GM18502 (cell line): ENCODE results near the gene MYO7B.

Experiments
- ATAC-seq: cut with Tn5 transposase; IDR thresholded peaks from one replicate; pipeline ENCODE4 v1.9.1; 2021; ENCODE audit warnings: mild to moderate bottlenecking; ENCODE audit not compliant: unreplicated experiment, poor library complexity

MYO7B gene

DNA sequence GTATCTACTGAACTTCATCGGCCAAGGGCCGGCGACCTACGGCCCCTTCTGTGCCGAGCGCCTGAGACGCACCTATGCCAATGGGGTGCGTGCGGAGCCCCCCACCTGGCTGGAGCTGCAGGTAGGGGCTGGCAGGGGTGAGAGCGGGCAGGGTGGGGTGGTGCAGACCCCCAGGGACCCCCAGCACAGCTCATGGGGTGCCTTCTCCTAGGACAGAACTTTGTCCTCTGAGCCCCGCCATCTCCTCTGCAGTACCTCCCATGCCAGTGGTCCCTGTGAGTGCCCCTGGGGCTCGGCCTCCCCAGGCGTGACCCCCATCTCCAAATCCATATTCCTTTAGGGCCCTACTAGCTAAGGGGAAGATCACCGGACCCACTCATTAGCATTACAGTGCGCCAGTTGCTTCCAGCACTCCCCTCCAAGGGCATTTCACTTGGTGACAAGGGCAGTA, 86.5 kb downstream of the MYO7B start:
- no peak for ATAC-seq

DNA sequence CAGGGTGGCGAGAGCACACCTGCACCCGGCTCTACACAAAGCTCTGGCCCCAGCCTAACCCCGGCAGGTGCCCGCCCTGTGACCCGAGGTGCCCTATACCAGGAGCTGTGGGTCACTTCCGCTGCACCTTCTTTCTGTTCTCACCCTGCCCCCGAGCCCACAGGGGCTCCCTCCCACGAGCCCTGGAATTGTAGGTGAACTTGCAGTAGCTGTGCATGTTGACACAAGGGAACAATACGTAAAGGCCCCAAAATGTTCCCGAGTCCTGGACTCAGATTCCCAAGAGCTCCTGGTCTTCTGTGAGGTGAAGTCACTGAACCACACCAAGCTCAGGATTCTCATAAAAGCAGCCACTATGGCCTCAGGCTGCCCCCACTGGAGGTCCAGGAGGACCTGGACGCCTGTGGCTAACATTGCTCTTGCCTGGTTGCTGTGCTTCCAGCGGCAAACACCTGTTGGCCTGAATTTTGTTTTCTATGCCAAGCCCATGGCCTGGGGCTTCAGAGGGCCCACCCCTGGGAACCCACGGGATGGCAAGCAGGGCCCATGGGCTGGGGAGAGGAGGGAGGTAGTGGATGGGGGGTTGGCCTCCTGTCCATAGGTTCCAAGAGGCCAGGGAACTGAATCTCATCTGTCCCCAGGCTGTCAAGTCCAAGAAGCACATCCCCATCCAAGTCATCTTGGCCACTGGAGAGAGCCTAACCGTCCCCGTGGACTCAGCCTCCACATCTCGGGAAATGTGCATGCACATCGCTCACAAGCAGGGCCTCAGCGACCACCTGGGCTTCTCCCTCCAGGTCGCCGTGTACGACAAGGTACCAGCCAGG, 87.3 kb downstream of the MYO7B start:
- no peak for ATAC-seq

DNA sequence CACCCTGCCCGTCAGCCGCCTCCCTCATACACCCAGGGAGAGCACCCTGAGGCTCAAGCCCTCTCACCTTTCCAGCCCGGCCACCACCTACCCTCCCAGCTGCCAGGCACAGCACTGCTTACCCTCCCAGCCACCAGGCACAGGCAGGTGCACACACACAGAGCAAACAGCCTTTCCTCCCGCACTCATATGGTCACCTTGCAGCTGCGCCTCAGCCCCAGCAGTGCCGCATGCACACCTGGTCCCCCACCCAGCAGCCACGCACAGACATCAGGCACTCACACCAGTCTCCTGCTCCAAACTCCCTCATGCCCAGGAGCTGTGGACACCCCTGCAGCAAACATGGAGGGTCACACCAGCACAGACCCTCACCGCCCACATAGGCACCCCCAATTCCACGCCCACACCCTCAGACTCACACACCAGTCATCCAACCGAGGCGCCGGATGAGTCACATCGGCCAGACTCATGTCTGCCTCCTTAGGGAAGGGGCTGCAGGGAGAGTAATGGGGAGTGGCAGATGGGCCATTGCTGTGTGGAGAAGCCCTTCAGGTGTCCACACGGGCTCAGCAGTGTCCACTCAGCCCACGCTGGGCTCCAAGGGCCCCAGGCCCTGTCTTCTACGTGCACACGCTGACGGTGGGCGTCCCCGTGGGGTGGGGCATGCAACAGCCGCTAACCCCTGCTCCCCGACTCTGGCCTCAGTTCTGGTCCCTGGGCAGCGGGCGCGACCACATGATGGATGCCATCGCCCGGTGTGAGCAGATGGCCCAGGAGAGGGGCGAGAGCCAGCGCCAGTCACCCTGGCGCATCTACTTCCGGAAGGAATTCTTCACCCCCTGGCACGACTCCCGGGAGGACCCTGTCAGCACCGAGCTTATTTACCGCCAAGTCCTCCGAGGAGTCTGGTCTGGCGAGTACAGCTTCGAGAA, 88.2 kb downstream of the MYO7B start:
- ATAC-seq, result no peak

DNA sequence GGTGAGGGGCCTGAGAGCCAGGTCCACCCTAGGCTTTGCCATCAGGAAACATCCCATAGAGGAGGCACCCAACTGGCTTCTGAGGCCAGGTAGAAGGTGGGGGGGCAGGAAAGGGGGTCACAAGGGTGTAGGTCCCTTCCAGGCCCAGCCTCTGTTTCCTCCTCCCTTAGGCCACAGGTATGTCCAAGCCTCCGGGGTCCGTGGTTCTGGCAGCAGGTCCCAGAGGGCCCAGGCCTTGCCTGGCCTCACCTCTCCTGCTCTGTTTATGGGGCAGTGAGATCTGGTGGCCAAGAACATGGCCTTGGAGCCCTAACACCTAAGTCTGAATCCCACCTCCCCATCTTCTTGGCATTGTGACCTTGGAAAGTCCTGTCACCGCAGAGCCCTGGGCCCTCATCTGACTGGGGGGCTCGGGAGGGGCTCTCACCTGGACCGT, 88.9 kb downstream of the MYO7B start:
- ATAC-seq, result no peak

DNA sequence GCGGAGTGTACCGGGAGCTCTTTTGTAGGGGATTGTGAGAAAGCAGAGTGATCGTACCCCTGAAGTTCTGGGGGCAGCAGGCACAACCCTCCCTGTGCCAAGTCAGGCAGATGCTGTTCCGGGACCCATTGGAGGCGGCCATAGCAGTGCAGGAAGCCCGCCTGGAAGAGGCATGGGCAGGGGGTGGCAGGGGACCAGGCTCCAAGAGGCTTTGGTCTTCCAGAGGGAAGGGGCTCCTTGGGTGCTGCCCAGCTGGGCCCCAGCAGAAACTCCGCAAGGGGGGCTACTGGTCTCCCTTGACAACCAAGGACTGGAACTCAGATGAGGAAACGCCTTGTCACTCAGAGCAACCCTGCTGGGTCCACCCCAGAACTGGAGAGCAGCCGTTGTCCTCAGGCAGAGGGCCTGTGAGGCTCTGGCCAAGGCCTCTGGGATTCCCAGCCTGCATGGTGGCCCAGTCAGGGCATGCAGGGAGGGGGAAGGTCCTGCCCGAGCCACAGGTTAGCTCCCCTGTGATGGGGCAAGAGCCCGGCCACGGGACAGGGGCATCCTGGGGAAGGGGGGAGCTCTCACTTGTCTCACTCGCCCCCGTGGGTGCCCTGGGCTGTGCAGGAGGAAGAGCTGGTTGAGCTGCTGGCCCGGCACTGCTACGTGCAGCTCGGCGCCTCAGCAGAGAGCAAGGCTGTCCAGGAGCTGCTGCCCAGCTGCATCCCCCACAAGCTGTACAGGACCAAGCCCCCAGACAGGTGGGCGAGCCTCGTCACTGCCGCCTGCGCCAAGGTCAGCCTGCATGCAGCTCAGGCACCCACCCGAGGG, 89.5 kb downstream of the MYO7B start:
- no peak for ATAC-seq

DNA sequence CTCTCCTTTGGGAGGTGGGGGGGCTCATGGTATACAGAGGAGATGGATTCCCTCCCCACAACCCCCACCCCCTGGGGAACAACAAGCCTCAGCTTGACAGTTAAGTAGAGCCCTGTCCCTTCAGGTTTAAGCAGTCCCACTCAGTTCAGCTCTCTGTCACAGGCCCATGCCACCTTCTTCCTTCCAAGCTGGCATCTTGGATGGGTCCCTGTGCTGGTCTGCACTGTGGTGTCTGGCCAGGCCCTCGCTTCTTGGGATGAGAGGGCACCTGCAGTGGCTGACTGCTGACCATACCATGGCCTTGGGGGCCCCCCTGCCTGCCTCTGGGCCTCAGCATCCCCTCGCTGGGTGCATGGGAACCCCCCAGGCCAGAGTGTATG, 90.1 kb downstream of the MYO7B start:
- ATAC-seq, result no peak

DNA sequence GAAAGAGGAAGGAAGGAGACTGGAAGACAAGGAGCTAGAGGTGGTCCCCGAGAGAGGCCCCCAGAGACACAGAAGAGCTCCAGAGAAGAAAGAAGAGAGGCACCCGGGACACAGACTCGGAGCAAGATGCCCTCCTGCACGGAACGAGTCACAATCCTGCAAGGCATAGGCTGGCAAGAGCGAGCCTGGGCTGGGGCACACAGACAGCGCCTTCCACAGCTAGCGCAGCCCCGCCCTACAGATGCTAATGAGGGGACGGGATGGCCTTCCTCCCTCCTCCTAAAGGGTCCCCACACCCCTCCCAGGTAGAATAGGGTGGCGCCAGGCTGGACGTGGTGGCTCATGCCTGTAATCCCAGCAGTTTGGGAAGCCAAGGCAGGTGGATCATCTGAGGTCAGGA, 90.7 kb downstream of the MYO7B start:
- no peak for ATAC-seq

DNA sequence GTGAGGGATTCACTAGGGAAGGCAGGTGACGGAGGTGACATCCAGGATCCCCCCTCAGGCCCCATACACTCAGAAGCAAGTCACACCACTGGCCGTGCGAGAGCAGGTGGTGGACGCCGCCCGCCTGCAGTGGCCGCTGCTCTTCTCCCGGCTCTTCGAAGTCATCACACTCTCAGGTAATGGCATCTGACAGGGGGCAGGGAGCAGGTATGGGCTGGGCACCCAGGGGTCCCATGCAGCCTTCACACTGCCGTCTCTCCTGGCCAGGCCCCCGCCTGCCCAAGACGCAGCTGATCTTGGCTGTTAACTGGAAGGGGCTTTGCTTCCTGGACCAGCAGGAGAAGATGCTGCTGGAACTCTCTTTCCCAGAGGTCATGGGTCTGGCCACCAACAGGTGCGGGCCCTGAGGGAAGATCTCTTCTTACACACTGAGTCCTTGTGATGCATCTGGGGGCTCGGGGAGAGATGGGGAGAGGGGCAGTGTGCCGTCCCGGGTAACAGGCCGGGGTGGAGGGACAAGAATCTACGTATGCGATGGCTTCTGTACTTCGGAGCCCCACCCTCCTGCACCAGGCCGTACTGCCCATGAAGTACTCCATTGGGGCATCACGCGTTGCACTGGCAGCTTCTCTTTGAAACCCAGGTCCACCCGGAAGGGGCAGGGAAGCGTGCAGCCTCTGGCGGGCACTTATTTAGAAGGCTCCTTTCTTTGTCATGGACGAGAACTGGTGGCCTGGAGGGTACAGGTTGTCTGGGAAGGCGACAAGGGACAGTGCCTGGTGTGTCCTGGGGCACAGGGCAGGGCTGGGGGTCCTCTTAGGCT, 91.6 kb downstream of the MYO7B start:
- ATAC-seq, result no peak

DNA sequence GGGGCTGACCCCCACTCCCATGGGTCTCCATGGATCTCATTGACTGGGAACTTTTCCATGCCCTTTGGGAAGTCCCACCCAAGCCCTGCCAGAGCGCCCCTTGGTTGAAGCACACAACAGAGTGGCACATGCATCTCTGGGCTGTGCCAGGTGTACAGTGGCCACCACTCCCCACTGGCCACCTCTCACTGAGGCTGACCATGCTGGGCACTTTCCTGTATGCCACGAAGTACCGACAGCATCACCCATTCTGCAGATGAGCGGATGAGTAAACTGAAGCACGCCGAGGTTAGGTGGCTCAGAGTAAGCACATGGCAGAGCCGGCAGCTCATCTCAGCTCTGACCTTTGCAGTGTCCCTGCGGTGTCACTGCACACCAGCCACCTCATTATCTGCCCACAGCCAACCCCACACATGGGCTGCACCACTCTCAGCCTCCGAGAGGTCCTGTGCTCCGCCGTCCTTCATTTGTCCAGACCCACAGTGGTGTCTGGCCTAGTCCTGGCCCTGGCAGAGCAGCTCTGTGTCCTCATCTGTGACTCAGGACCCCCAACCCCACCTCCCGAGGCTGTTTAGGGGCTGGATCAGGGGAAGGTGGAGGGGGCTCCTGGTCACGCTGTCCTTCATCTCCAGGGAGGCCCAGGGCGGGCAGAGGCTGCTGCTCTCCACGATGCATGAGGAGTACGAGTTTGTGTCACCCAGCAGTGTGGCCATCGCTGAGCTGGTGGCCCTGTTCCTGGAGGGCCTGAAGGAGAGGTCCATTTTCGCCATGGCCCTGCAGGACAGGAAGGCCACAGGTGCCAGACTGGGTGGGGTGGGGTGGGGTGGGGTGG, 92.5 kb downstream of the MYO7B start:
- no peak for ATAC-seq

DNA sequence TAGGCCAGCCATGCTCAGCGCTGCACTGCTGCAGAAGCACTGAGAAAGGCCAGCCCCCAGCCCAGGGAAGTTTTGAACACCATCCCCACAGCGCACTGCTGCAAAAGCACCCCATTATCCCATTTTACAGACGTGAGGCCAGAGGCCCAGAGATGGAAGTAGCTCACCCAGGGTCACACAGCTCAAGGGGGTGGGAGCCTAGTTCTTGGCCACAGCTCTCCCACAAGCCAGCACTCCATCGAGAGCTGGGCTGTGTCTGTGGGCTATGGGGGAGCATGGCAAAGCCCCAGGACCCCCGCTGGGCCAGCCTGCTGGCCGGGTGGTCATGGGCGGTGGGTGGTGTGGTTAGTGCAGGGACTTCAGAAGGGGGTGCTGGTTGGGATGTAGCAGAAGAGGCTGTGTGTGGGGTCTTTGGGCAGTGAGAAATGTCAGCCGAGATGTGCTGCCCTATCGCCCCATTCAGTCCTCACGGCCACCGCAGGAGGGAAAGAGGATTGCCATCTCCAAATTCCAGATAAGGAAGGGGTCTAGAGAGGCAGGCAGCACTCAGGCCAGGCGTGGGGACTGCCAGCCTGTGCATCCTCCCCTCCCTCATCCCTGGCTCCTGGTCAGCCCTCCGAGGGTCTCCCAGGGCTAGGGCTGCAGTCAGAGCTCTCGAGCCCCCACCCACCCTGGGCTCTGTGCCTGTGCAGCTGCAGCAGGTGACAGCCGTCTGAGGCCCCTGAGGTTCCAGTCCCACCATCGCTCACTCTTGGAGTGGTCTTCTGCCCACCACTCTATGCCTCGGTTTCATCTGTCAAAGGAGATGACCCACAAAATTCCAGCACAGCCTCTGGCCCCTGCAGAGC, 93.5 kb downstream of the MYO7B start:
- ATAC-seq, result no peak

DNA sequence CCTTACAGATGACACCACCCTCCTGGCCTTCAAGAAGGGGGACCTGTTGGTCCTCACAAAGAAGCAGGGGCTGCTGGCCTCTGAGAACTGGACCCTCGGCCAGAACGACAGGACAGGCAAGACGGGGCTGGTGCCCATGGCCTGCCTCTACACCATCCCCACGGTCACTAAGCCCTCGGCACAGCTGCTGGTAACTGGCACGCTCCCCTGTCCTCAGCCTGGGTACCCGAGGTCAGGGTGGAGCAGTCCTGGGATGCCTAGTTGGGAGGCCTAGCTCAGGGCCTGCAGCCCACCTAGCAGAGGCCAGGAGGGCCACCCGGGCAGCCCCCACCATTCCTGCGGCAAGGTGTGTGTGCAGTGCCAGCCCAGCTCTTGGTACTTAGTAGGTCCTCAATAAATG, 94.2 kb downstream of the MYO7B start:
- ATAC-seq, result no peak

DNA sequence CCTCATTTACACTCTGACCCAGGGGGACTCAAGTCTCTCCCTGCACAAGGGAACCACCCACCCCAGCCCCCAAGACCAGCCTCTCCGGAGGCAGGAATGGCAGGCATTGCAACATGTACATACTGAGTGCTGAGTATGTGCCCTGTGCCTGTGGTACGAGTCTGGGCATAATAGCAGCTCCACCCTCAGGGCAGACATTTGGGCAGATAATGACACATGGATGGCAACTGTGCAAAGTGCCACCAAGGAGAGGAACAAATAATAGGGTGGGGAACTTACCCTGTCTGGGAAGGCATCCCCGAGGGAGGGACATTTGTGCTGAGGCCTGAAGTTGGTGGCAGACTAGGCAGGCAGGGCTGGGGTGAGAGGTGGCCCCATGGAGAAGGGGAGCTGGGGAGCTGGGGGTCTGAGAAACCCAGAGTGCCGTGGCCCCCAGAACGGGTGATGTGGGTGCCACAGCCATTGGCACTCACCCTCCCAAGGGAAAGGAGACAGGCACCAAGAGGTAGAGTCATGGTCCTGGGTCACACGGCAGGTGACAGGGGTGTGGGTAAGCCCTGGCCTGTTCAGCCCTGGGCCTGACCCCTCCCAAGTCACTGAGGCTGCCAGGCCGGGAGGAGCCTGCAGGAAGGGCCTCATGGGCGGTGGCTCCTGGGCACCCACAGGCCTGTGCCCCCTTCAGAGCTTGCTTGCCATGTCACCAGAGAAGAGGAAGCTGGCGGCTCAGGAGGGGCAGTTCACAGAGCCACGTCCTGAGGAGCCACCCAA, 94.8 kb downstream of the MYO7B start:
- no peak for ATAC-seq

DNA sequence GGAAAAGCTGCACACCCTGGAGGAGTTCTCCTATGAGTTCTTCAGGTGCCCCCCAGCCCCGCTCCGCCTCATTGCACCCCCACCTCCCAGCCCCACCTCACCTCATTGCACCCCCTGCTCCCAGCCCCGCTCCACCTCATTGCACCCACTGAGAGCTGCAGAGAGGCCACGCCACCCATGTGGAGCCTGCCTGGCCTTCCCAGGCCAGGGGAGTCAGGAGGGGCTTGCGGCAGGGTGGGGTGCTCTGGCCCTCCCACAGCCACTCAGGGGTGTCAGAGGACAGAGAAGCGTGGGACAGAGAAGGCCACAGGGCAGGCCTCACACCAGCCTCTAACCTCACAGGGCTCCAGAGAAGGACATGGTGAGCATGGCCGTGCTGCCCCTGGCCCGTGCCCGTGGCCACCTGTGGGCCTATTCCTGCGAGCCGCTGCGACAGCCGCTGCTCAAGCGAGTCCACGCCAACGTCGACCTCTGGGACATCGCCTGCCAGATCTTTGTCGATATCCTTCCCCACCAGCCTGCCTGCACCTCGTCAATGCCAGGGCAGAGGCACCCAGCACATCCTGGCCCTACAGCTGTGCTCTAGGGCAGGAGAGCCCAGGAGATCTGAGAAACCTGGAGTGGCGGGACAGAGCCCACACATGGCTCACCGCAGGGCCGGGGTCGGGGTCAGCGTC, 95.5 kb downstream of the MYO7B start:
- ATAC-seq, result no peak

DNA sequence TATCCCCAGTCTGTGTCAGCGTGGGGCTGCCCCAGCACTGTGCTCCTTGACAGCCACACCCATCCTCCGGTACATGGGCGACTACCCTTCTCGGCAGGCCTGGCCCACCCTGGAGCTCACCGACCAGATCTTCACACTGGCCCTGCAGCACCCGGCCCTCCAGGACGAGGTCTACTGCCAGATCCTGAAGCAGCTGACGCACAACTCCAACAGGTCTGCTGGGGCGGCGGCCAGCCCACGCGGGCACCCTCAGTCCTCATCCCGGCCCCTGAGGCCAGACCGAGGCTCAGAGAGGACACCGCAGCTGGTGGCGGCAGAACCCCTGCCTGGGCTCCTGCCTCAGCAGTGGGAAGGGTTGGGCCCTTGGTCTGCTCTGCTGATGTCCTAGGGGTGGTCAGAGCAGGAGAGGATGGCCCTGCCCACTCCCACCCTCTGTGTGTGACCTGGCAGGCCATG, 96.1 kb downstream of the MYO7B start:
- no peak for ATAC-seq

DNA sequence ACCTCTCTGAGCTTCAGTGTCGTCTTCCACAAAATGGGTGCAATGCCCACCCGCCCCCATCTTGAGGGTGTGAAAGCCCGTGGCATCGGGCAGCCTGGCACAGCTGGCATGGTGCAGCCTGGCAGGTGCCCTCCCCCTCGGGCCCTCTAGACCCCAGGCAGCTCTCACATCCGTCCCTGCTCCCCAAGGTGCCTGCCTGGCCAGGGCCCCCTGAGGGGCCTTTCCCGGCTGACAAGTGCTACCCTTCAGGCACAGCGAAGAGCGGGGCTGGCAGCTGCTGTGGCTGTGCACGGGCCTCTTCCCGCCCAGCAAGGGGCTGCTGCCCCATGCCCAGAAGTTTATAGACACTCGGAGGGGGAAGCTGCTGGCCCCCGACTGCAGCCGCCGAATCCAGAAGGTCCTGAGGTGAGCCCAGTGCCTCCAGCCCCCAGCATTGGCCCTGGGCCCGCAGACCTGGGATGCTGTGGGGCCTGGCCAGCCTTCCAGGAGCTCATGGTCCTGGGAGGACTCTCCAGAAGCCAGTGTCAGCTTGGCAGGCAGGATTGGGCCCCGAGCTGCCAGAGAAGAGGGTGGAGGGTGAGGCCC, 96.6 kb downstream of the MYO7B start:
- ATAC-seq, result no peak
